H1 (cell line): ENCODE measurements around the gene SHOX. TPM values are rescaled to one million over a fixed set of nuclear protein-coding genes. Genes with fewer than 3 reads are reported as not detected.

ENCODE experiments used
- GTF2F1 ChIP-seq: IDR thresholded peaks from 2 replicates; pipeline ENCODE4 v1.6.1; 2012; ENCODE audit warnings: low read depth, low read length, improper control_type of control experiment, borderline replicate concordance
- polyA plus RNA-seq, 7 experiments: library from polyadenylated mRNA; depleted of rRNA in 3 of 7; stranded (reverse) in 5 of 7; unstranded in 2 of 7; fragments of >200 nt in 5 of 7; fragments of 200-250 nt in 2 of 7; gene quantifications; 1 replicate in 5 of 7; 2 replicates in 1 of 7; 4 replicates in 1 of 7; pipeline versions ENCODE4 v1.2.1 to v1.2.3, GENCODE V29; 2011 to 2013; ENCODE audit warnings: missing spikeins in 2 of 7, mixed read lengths in 2 of 7
- total RNA-seq: library from RNA; stranded (reverse); fragmentation: NEBNext Ultra II Directional; extraction: Animal tissue kit (Norgen Biotek cat#: 25700); gene quantifications from 2 replicates; pipeline ENCODE4 v1.2.1, GENCODE V29; 2021

The SHOX gene
- total and polyA plus RNA-seq, 2 of the 8 experiments (the other 6 are each of a cell fraction or from before 2014, with no cell fraction given) = 0.05 to 0.15 TPM

GRCh38 chrX:681989-682388 lies 51.4 kb downstream of the SHOX start (continued):
- no peak for TF ChIP-seq GTF2F1
- TF ChIP-seq, all 59 proteins: peak for 0
